HCT116 (cell line): ENCODE measurements around the gene URB1. TPM values are rescaled to one million over a fixed set of nuclear protein-coding genes. Genes with fewer than 3 reads are reported as not detected.

Experiments
- ATAC-seq: fragments of 200-7000 bp; cut with Tn5 transposase; 2 replicates; pipeline ENCODE4 v1.9.1; 2020; ENCODE audit warnings: mild to moderate bottlenecking, moderate library complexity
- BruUV-seq: library from RNA; stranded (reverse); fragments of 400-500 nt; replicated peaks from 2 replicates; lab custom pipeline; 2021; lab: Mats Ljungman, UMichigan
- CTCF ChIA-PET: fragments of 300-600 bp; sonication (Branson Sonifier 250); formaldehyde crosslinking; loops from one replicate; lab custom pipeline; 2021; ENCODE audit warnings: antibody characterized with exemption; lab: Charles Lee
- POLR2A ChIA-PET: fragments of 300-600, 350-600 bp; sonication (Branson Sonifier 250); formaldehyde crosslinking; loops from one replicate; lab custom pipeline; 2021; ENCODE audit warnings: antibody characterized with exemption; lab: Charles Lee
- RAD21 ChIA-PET, 2 experiments: fragments of 300-600 bp; sonication (Branson Sonifier 250); formaldehyde crosslinking; loops; one replicate each; lab custom pipeline; 2023; ENCODE audit warnings: low total read pairs in 2 of 2; ENCODE audit not compliant: uncharacterized antibody in 2 of 2, unreplicated experiment in 2 of 2, low non-redundant PET in 1 of 2; lab: Charles Lee
- DNase-seq: peaks from one replicate; pipeline ENCODE4 v3.0.0-alpha.2; 2010; ENCODE audit warnings: low read depth, low spot score
- H2AFZ ChIP-seq: fragments of 200-600 bp; shearing (Covaris generic), sonication (generic); 2 replicates; pipeline ENCODE4 v1.6.1; 2017; ENCODE audit warnings: low read depth, mixed run types, mixed read lengths, antibody characterized with exemption, low read length; ENCODE audit not compliant: poor library complexity, severe bottlenecking
- H3K27ac ChIP-seq: 2 replicates; pipeline ENCODE4 v1.5.1; 2012; ENCODE audit warnings: low read depth, low read length
- H3K27me3 ChIP-seq: fragments of 200-600 bp; sonication (generic); 2 replicates; pipeline ENCODE4 v1.6.1; 2016; ENCODE audit warnings: mixed run types, low read length, mixed read lengths; ENCODE audit not compliant: insufficient read depth
- H3K36me3 ChIP-seq, 2 experiments: fragments of 200-500 bp in 1 of 2; fragments of 200-600 bp in 1 of 2; sonication (Bioruptor generic) in 1 of 2; sonication (generic) in 1 of 2; 2 replicates each; pipeline versions ENCODE4 v1.5.1 to v1.6.1; 2014 to 2016; ENCODE audit warnings: low read length in 2 of 2, inconsistent platforms in 1 of 2, mixed read lengths in 1 of 2, mixed run types in 1 of 2; ENCODE audit not compliant: insufficient read depth in 2 of 2, control insufficient read depth in 1 of 2
- H3K4me1 ChIP-seq, 2 experiments: fragments of 200-600 bp in 1 of 2; sonication (generic) in 1 of 2; 2 replicates each; pipeline versions ENCODE4 v1.5.1 to v1.6.1; 2012 to 2017; ENCODE audit warnings: low read length in 2 of 2, inconsistent platforms in 1 of 2, mild to moderate bottlenecking in 1 of 2, mixed read lengths in 1 of 2, mixed run types in 1 of 2, moderate library complexity in 1 of 2; ENCODE audit not compliant: insufficient read depth in 2 of 2, control insufficient read depth in 1 of 2
- H3K4me2 ChIP-seq: fragments of 200-600 bp; sonication (generic); 2 replicates; pipeline ENCODE4 v1.6.1; 2017; ENCODE audit warnings: mixed run types, low read length, mixed read lengths
- H3K4me3 ChIP-seq, 2 experiments: fragments of 200-600 bp in 1 of 2; sonication (generic) in 1 of 2; replicated peaks in 1 of 2; 2 replicates each; pipeline ENCODE4 v1.5.1; 2011 to 2016; ENCODE audit warnings: low read length in 2 of 2, control low read depth in 1 of 2, low read depth in 1 of 2, mild to moderate bottlenecking in 1 of 2, mixed read lengths in 1 of 2, mixed run types in 1 of 2
- H3K79me2 ChIP-seq: fragments of 200-600 bp; sonication (generic); 2 replicates; pipeline ENCODE4 v1.6.1; 2017; ENCODE audit warnings: mild to moderate bottlenecking, mixed run types, low read length, moderate library complexity, mixed read lengths; ENCODE audit not compliant: insufficient read depth
- H3K9ac ChIP-seq: fragments of 200-600 bp; sonication (generic); 2 replicates; pipeline ENCODE4 v1.6.1; 2016; ENCODE audit warnings: low read length, mixed read lengths
- H3K9me2 ChIP-seq: fragments of 200-600 bp; sonication (generic), shearing (Covaris generic); 2 replicates; pipeline ENCODE4 v1.6.1; 2017; ENCODE audit warnings: mixed run types, mild to moderate bottlenecking, moderate library complexity; ENCODE audit not compliant: insufficient read depth
- H3K9me3 ChIP-seq, 2 experiments: fragments of 200-500 bp in 1 of 2; fragments of 200-600 bp in 1 of 2; sonication (Bioruptor generic) in 1 of 2; sonication (generic) in 1 of 2; 2 replicates each; pipeline ENCODE4 v1.6.1; 2014 to 2017; ENCODE audit warnings: low read length in 2 of 2, mixed read lengths in 2 of 2, inconsistent platforms in 1 of 2, low read depth in 1 of 2, mild to moderate bottlenecking in 1 of 2, mixed run types in 1 of 2, moderate library complexity in 1 of 2; ENCODE audit not compliant: control insufficient read depth in 1 of 2, insufficient read depth in 1 of 2
- H4K20me1 ChIP-seq: fragments of 200-600 bp; sonication (generic), shearing (Covaris generic); 2 replicates; pipeline ENCODE4 v1.6.1; 2017; ENCODE audit warnings: mixed run types, mild to moderate bottlenecking, moderate library complexity; ENCODE audit not compliant: insufficient read depth
- CEBPB ChIP-seq: IDR thresholded peaks from 2 replicates; pipeline ENCODE4 v1.6.1; 2012; ENCODE audit warnings: low read depth
- EGR1 ChIP-seq: IDR thresholded peaks from 2 replicates; pipeline ENCODE4 v1.6.1; 2012; ENCODE audit warnings: low read depth
- ELF1 ChIP-seq: IDR thresholded peaks from 2 replicates; pipeline ENCODE4 v1.6.1; 2012; ENCODE audit warnings: low read depth, borderline replicate concordance
- EZH2 ChIP-seq: fragments of 200-600 bp; sonication (generic); IDR thresholded peaks from 2 replicates; pipeline ENCODE4 v1.6.1; 2017; ENCODE audit warnings: antibody characterized with exemption, mixed run types
- FOSL1 ChIP-seq: IDR thresholded peaks from 2 replicates; pipeline ENCODE4 v1.6.1; 2012; ENCODE audit warnings: low read depth
- POLR2AphosphoS5 ChIP-seq: IDR thresholded peaks from 2 replicates; pipeline ENCODE4 v1.6.1; 2011; ENCODE audit warnings: mild to moderate bottlenecking, low read depth, low read length, moderate library complexity
- RAD21 ChIP-seq: IDR thresholded peaks from 2 replicates; pipeline ENCODE4 v1.6.1; 2012; ENCODE audit warnings: low read depth, mild to moderate bottlenecking
- REST ChIP-seq: IDR thresholded peaks from 2 replicates; pipeline ENCODE4 v1.6.1; 2012; ENCODE audit warnings: low read depth
- SRF ChIP-seq: IDR thresholded peaks from 2 replicates; pipeline ENCODE4 v1.6.1; 2012; ENCODE audit warnings: low read depth
- ZNF274 ChIP-seq: fragments of 200-500 bp; sonication (Bioruptor generic); IDR thresholded peaks from 2 replicates; pipeline ENCODE4 v1.6.1; 2014; ENCODE audit warnings: mild to moderate bottlenecking, low read depth, low read length, inconsistent platforms
- intact Hi-C: fragments of 100-400 bp; cut with micrococcal nuclease; formaldehyde crosslinking; loops from 2 replicates; pipeline ENCODE4 v1.10.0; 2022
- total RNA-seq: library from RNA; stranded (reverse); gene quantifications from one replicate; pipeline ENCODE4 v1.2.1, GENCODE V29; 2021; ENCODE audit not compliant: unreplicated experiment
- TF ChIP-seq, protein P1 (sequence below): IDR thresholded peaks from 2 replicates; pipeline ENCODE4 v1.6.1; 2012
- TF ChIP-seq, protein P2 (sequence below): IDR thresholded peaks from 2 replicates; pipeline ENCODE4 v1.6.1; 2011; ENCODE audit warnings: mild to moderate bottlenecking, low read length, moderate library complexity; ENCODE audit not compliant: insufficient replicate concordance; ENCODE audit errors: extremely low read depth

URB1 gene
- total RNA-seq, 1 experiment from 2014 or later = 28.3 TPM

DNA sequence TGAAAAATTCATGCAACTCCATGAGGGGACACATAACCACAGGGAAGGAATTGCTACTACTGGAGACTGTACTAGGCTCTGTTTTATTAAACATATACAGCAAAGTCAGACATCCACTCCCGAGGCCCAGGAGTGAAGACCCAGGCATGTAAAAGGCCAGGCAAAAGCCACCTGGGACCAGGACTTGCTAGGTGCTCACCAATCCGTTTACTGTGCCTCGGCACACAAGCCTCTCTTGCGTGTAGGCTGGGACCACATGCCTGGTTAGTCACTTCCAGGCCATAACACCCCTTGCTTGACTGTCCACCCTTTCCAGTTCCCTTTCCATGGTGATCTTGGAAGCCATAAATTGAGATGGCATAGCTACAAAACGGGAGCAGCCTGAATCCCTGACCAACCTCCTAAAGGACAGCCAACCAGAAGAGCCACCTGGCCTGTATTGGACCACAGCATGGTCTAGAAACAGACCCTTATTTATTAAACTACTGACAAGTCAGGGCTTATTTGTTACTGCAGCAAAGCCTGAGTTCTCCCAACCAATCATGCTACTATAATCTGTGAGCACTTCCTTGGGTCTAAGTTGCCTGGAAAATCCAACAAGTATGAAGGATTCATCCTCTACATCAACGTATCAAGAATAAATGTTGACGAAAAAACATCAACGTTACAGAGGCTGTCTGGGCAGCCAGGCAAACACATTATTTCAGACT, 39.7 kb downstream of the URB1 start (continued):
- TF ChIP-seq REST (no peak), FOSL1 (no peak), CEBPB (no peak), POLR2AphosphoS5 (no peak), EGR1 (no peak), SRF (no peak), ZNF274 (no peak), RAD21 (no peak)
- TF ChIP-seq, protein P1, sequence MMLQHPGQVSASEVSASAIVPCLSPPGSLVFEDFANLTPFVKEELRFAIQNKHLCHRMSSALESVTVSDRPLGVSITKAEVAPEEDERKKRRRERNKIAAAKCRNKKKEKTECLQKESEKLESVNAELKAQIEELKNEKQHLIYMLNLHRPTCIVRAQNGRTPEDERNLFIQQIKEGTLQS = no peak

- H3K9ac ChIP-seq = no peak overlapping the region
- no peak overlapping the region for H3K27ac ChIP-seq
- ATAC-seq = no peak
- intact Hi-C loops = no loop called here
- H3K4me2 ChIP-seq = no peak overlapping the region
- no peaks in the 10 kb centered on the region for H3K9me2 ChIP-seq
- no peak for DNase-seq
- H3K79me2 ChIP-seq = peaks cover 19% of the 10 kb centered on the region; the same call in 1 of the 2 replicates
- POLR2A ChIA-PET = no interaction called here
- no TSS peak for BruUV-seq
- RAD21 ChIA-PET = interaction anchor here in 1 of 2 experiments (0.6 kb wide), 1 partner anchor 248 kb away, joined by 6 read pairs; no protein-coding TSS in a partner anchor
- no peaks in the 10 kb centered on the region for H3K27me3 ChIP-seq
- no peak for TF ChIP-seq ELF1
- TF ChIP-seq EZH2 = no peak
- no peak for TF ChIP-seq EGR1
- TF ChIP-seq RAD21 = no peak
- TF ChIP-seq, protein P2, sequence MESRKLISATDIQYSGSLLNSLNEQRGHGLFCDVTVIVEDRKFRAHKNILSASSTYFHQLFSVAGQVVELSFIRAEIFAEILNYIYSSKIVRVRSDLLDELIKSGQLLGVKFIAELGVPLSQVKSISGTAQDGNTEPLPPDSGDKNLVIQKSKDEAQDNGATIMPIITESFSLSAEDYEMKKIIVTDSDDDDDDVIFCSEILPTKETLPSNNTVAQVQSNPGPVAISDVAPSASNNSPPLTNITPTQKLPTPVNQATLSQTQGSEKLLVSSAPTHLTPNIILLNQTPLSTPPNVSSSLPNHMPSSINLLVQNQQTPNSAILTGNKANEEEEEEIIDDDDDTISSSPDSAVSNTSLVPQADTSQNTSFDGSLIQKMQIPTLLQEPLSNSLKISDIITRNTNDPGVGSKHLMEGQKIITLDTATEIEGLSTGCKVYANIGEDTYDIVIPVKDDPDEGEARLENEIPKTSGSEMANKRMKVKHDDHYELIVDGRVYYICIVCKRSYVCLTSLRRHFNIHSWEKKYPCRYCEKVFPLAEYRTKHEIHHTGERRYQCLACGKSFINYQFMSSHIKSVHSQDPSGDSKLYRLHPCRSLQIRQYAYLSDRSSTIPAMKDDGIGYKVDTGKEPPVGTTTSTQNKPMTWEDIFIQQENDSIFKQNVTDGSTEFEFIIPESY = no peak
- no peak for TF ChIP-seq POLR2AphosphoS5
- no peaks in the 10 kb centered on the region for H3K9me3 ChIP-seq
- no peaks in the 10 kb centered on the region for H3K4me1 ChIP-seq
- no peak overlapping the region for H2AFZ ChIP-seq
- CTCF ChIA-PET = no interaction called here
- H3K36me3 ChIP-seq = peaks cover 71 to 80% of the 10 kb centered on the region in 2 experiments
- H4K20me1 ChIP-seq = no peaks in the 10 kb centered on the region
- no peak overlapping the region for H3K4me3 ChIP-seq
These were observed 40.3 kb downstream of the URB1 start for GRCh38 chr21:32352526-32352925.
